Effector memory CD4-positive, alpha-beta T cell (primary cell): Measurements from ENCODE around the gene RAB20.

Source experiments
- DNase-seq, 3 donors: peaks; one replicate each; pipeline ENCODE4 v3.0.0-alpha.2; 2020
- H3K27ac ChIP-seq: 2 replicates; pipeline ENCODE4 v1.7.0; 2013; ENCODE audit warnings: mild to moderate bottlenecking, low read length, moderate library complexity; ENCODE audit not compliant: insufficient read depth, poor library complexity, severe bottlenecking
- H3K27me3 ChIP-seq: replicated peaks from 2 replicates; pipeline ENCODE4 v1.7.0; 2013; ENCODE audit warnings: mild to moderate bottlenecking, low read length; ENCODE audit not compliant: insufficient read depth, control insufficient read depth, poor library complexity, severe bottlenecking
- H3K36me3 ChIP-seq: 2 replicates; pipeline ENCODE4 v1.7.0; 2013; ENCODE audit warnings: mild to moderate bottlenecking, low read length, moderate library complexity; ENCODE audit not compliant: control insufficient read depth, insufficient read depth
- H3K4me1 ChIP-seq: 2 replicates; pipeline ENCODE4 v1.7.0; 2013; ENCODE audit warnings: low read length, mild to moderate bottlenecking; ENCODE audit not compliant: control insufficient read depth, insufficient read depth, poor library complexity, severe bottlenecking
- H3K4me3 ChIP-seq: 2 replicates; pipeline ENCODE4 v1.7.0; 2013; ENCODE audit warnings: low read length, low read depth, mild to moderate bottlenecking; ENCODE audit not compliant: insufficient read depth, poor library complexity, severe bottlenecking
- H3K9me3 ChIP-seq: 2 replicates; pipeline ENCODE4 v1.7.0; 2013; ENCODE audit warnings: mild to moderate bottlenecking, low read length, moderate library complexity; ENCODE audit not compliant: control insufficient read depth

RAB20 gene

DNA sequence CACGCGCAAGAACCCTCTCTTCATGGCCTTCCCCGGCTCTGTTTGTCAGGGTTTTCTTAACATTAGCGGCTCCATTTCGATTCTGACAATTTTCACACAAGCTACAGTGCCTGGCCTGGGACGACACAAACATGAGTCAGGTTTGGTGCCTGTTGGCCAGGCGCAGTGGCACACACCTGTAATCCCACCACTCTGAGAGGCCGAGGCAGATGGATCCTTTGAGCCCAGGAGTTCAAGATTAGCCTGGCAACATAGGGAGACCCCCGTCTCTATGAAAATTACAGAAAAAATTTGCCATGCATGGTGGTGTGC is 1.9 kb upstream of the RAB20 start:
- Histone ChIP-seq H3K27me3 (no peaks in the 10 kb centered on the region), H3K36me3 (no peaks in the 10 kb centered on the region), H3K27ac (no peak overlapping the region), H3K4me1 (peaks cover 5% of the 10 kb centered on the region), H3K4me3 (no peak overlapping the region), H3K9me3 (no peaks in the 10 kb centered on the region)
- DNase-seq, result no peak

DNA sequence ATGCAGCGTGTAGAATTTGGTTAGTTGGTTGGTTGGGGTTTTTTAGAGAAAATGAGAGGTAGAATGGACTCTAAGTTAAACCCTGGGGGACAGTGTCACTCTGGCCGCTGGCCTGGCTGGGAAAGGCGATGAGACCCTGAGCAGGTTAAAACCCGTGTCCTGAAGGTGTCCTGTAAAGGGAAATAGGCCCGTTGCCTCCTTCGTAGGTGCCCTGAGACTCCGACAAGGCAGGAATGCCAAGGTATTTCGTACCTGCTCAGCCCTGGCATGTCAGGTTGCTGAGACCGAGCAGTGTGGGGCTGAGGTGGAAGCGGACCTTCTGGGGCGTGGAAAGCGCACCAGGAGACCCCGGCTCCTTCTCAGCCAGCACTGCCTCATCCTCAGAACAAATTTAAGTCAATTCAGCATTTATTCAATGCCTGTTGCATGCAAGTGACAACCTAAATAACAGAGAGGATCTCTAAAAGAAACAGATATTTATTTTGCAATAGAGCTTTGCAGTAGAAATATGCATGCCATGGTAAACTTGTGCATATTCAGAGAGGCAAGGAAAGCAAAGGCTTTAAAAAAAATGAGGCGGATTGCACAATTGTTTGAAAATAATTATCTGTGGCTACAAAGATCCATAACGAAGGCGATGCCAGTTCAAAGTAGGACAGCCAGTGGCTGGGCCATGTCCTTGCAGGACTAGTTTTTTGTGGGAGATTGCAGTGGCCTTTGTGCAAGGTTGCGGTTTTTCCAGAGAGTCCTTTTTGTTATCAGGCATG is 1.4 kb upstream of the RAB20 start:
- no peak overlapping the region for H3K27ac ChIP-seq
- no peaks in the 10 kb centered on the region for H3K9me3 ChIP-seq
- H3K36me3 ChIP-seq, result no peaks in the 10 kb centered on the region
- H3K27me3 ChIP-seq, result no peaks in the 10 kb centered on the region
- H3K4me3 ChIP-seq, result peak overlapping the region; percentile 86
- H3K4me1 ChIP-seq, result peaks cover 5% of the 10 kb centered on the region
- no peak for DNase-seq

DNA sequence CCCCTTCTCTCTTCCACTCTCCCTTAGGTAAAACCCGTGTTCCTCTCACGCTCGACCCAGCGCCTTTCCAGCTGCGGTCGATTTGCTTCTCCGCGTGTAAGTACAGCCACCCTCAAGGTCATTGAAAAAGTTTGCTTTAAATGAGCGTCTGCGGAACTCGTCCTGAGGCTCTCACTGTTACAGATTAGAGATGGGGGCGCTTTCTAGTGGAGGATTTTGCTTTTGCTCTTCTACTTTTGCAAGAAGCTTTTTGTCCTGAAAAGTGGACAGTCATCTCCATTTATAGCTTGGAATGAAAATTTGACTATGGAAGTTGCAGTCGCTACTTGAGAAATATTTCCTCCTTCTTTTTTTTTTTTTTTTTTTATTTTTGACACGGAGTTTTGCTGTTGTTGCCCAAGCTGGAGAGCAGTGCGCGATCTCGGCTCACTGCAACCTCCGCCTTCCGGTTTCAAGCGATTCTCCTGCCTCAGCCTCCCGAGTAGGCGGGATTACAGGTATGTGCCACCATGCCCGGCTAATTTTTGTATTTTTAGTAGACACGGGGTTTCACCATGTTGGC is 595 bp upstream of the RAB20 start:
- no peak for DNase-seq
- H3K9me3 ChIP-seq, result no peaks in the 10 kb centered on the region
- H3K27me3 ChIP-seq, result no peaks in the 10 kb centered on the region
- peak overlapping the region; percentile 22 for H3K27ac ChIP-seq
- peak overlapping the region; percentile 86 for H3K4me3 ChIP-seq
- no peaks in the 10 kb centered on the region for H3K36me3 ChIP-seq
- H3K4me1 ChIP-seq, result peaks cover 5% of the 10 kb centered on the region

DNA sequence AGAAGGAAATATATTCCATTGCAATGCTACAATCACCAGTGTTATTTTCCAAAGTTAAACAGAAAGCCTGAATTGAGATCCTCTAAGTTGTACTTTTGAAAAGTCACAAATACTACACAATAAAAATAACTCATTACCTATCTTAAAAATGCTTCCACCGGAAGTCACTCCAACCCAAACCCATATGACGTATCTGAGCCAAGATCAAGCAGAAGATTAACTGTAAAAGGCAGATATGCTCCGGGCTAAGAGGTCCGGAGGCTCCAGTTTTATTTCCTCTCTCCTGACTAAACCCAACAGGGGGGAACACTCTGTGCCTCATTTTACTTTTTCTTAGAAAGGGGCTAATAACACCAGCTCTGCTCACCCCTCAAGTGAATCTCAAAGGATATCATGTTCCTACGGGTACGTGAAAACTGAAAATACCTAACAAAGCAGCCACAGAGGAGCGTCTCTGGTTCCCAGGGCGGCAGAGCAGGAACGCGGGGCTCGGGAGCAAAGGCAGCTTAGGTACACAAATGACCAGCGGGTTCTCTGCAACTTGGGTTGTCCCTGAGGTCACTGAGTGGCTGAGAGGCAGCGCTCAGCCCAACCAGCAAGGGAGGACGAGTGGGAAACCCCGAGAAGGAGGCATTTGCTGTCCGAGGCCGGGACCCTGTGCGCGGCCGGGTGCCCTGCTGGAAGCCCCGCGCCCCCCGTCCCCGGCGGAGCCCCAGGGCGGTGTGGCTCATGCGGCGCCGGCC is 750 bp downstream of the RAB20 start:
- Histone ChIP-seq H3K36me3 (no peaks in the 10 kb centered on the region), H3K9me3 (no peaks in the 10 kb centered on the region), H3K27ac (peak overlapping the region; percentile 26), H3K27me3 (no peaks in the 10 kb centered on the region), H3K4me3 (peak overlapping the region; percentile 86), H3K4me1 (peaks cover 5% of the 10 kb centered on the region)
- no peak for DNase-seq

DNA sequence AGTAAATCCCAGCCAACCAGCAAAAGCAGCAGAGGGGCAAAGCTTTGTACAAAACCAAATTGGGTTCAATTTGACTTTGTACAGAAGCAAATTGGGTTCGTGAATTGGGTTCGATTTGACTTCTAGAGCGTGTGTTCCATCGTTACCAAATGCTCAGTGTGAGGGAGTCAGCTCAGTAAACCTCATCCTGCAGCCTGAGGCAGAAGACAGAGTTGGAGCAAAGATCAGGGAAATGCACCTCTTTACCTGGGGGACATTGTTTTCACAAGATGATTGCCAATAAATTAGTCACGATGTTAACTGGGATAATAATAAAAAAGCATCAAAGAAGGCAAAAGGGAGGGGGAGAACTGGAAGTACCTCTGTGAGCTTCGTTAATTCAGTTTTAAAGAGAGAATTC is 1.5 kb downstream of the RAB20 start:
- H3K9me3 ChIP-seq, result no peaks in the 10 kb centered on the region
- H3K4me3 ChIP-seq, result no peak overlapping the region
- no peak for DNase-seq
- H3K27ac ChIP-seq, result no peak overlapping the region
- H3K36me3 ChIP-seq, result no peaks in the 10 kb centered on the region
- H3K4me1 ChIP-seq, result peaks cover 5% of the 10 kb centered on the region
- no peaks in the 10 kb centered on the region for H3K27me3 ChIP-seq

DNA sequence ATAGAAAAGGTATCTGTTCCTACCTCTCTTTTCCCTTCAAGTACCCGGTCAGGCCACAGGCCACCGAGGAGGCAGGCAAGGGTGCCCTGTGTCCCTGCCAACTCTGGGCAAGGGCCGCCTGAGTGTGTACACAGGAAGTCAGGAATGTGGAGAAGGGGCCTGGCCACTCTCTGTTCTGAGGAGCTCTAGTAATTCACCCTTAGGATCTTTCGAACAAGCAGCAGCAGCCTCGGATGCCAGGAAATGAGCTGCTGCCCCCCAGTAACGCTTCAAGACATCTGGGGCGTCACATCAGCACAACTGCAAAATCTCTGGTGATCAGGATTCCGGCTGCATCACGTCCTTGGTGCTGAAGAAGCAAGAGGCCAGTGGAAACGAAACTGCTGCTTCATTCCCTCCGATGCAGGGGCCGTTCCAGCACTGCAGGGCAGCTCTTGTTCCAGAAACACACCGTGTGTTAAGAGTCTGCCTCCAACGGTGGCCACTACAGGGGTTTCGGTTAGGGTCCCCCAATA is 2.0 kb downstream of the RAB20 start:
- H3K9me3 ChIP-seq, result no peaks in the 10 kb centered on the region
- no peaks in the 10 kb centered on the region for H3K36me3 ChIP-seq
- H3K27me3 ChIP-seq, result no peaks in the 10 kb centered on the region
- no peak overlapping the region for H3K27ac ChIP-seq
- DNase-seq, result no peak
- no peak overlapping the region for H3K4me3 ChIP-seq
- H3K4me1 ChIP-seq, result peaks cover 5% of the 10 kb centered on the region

DNA sequence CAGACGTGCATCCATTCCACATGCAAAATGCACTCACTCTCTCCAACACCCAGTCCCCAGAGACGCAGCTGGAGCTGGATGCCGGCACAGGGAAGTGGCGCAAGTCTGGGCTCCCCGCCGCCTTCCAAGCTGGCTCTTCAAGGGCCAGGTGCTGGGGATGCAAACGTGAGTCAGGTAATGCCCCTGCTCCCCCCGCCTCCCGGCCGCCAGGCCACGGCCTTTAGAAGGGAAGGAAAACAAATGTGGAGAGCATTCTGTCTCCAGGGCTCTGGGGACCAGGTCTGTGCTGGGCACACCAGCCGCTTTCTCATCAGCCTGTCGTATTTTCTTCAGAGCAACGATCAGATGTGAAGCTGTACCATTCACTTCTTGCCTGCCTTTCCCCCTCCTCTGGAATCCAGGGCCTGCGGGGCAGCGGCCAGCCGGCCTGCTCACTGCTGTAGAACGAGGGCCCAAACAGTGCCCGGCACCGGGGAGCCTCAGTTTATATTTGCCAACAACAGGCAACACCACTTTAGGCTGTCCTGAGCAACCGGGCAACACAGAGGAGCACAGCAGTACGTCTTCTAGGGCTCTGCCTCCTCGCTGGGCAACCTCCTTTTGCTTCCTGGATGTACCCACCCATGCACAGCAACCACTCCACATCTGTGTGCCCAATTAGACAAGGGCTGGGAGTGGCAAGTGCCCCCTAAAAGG is 3.8 kb downstream of the RAB20 start:
- Histone ChIP-seq H3K4me3 (no peak overlapping the region), H3K36me3 (no peaks in the 10 kb centered on the region), H3K27me3 (no peaks in the 10 kb centered on the region), H3K9me3 (no peaks in the 10 kb centered on the region), H3K4me1 (peaks cover 5% of the 10 kb centered on the region), H3K27ac (no peak overlapping the region)
- no peak for DNase-seq

DNA sequence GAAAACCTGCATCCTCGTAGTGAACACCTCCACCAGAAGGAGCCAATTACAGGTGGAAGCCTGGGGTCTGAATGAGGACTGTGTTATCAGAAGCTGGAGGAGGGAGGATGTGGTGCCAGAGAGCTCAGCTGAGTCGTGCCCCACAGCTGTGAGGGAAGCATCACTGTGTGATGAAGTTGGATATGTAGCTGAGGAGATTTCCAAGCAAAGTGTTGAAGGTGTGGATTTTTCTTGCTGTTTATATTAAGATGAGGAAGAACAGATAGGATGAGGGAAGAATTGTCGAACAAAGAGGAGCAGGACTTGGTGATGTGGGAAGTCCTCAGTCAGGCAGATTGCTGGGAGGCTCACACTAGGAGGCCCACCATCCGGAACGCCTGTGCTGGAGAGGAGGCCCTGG is 4.4 kb downstream of the RAB20 start:
- H3K27me3 ChIP-seq, result no peaks in the 10 kb centered on the region
- H3K4me3 ChIP-seq, result no peak overlapping the region
- DNase-seq, result no peak
- H3K9me3 ChIP-seq, result no peaks in the 10 kb centered on the region
- H3K4me1 ChIP-seq, result peaks cover 2% of the 10 kb centered on the region
- H3K27ac ChIP-seq, result no peak overlapping the region
- no peaks in the 10 kb centered on the region for H3K36me3 ChIP-seq

DNA sequence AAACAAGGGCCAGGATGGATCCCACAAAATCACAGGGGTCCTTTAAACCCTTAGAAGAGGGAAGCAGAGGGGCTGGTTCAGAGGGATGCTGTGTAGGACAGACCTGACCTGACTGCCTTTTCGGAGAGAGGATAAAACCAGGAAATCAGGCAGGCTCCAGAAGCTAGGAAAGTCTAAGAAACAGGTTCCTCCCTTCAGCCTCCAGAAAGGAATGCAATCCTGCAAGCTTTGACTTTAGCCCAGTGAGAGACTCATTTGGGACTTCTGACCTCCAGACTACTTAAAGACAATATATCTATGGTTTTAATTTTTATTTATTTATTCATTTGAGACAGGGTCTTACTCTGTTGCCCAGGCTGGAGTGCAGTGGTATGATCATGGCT is 5.3 kb downstream of the RAB20 start:
- no peak overlapping the region for H3K4me3 ChIP-seq
- no peaks in the 10 kb centered on the region for H3K9me3 ChIP-seq
- no peaks in the 10 kb centered on the region for H3K4me1 ChIP-seq
- H3K36me3 ChIP-seq, result no peaks in the 10 kb centered on the region
- DNase-seq, result no peak
- no peak overlapping the region for H3K27ac ChIP-seq
- no peaks in the 10 kb centered on the region for H3K27me3 ChIP-seq
